Measurements from ENCODE around the gene ABCB8.
"Not testable (repeated sequence)": the region's sequence is repeated elsewhere in the genome, so short reads cannot be mapped to it uniquely, and the experiment has no call there.

ABCB8 gene

GRCh38 chr7:151013733-151014497, 14.3 kb upstream of the ABCB8 start:
- DNase-seq (ENCODE audit: low read depth in 3 of 3), result peak in 2 of 3 experiments; percentile 61 to 70

DNA sequence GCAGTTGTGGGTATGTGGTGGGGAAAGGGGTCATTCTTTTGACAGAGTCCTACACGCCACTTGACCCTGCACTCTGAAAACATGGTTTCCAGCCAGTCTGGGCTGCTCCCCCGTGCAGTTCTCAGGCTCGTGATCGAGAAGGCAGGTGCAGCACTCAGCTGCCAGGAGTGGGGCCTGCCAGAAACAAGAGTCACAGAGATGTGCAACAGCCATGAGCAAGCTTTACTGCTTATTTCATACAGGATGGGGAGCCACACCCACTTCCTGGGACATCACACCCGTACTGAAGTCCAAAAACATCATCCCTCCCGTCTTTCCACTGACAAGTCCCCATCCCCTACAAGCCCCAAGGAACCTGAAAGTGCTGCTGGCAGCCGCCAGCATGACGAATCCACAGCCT, 13.3 kb upstream of the ABCB8 start:
- no peak for DNase-seq (ENCODE audit: low read depth in 3 of 3)

DNA sequence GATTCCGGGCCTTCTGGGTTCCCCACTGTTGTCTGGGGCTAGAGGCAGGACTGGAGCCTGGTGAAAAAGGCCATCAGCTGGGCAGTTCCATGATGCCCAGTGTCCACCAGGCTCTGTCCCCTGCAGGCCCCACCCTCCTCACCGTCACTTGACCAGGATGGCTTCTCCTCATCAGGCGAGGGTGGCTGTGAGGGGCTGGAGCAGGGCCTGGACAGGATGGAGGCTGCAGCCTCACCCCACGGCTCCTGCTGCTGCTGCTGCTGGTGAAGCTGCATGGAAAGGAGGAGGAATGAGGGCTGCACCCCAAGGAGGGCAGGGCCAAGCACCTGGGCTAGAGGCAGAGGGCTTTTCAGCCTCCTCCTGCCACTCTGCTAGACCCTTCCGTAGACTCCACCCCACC, 12.3 kb upstream of the ABCB8 start:
- no peak for DNase-seq (ENCODE audit: low read depth in 3 of 3)

DNA sequence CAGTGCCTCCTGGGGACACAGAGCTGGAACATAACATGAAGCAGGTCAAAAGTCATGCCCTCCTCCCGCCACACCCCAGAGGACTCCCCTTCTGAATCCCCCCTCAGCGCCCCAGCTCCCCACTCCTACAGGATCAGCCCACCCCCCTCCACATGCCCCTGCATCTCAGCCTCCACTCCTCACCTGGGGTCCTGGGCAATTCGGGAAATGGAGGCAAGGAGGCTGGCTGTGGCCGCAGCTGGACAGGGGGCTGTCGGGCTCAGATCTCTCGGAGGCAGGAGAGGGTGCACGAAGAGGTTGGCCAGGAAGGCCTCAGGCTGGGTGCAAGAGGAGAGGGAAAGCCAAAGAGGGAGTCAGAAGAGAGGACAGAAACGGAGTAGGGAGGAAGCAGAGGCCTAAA, 11.7 kb upstream of the ABCB8 start:
- no peak for DNase-seq (ENCODE audit: low read depth in 3 of 3)

- no peak for DNase-seq (ENCODE audit: low read depth in 3 of 3)
These were observed 11.3 kb upstream of the ABCB8 start for GRCh38 chr7:151016942-151017341.

- no peak for DNase-seq (ENCODE audit: low read depth in 3 of 3)
These were observed 10.8 kb upstream of the ABCB8 start for GRCh38 chr7:151017370-151017952.

GRCh38 chr7:151017953-151018420, 10.3 kb upstream of the ABCB8 start:
- DNase-seq (ENCODE audit: low read depth in 3 of 3), result peak; percentile 60 to 77 (median 68)

DNA sequence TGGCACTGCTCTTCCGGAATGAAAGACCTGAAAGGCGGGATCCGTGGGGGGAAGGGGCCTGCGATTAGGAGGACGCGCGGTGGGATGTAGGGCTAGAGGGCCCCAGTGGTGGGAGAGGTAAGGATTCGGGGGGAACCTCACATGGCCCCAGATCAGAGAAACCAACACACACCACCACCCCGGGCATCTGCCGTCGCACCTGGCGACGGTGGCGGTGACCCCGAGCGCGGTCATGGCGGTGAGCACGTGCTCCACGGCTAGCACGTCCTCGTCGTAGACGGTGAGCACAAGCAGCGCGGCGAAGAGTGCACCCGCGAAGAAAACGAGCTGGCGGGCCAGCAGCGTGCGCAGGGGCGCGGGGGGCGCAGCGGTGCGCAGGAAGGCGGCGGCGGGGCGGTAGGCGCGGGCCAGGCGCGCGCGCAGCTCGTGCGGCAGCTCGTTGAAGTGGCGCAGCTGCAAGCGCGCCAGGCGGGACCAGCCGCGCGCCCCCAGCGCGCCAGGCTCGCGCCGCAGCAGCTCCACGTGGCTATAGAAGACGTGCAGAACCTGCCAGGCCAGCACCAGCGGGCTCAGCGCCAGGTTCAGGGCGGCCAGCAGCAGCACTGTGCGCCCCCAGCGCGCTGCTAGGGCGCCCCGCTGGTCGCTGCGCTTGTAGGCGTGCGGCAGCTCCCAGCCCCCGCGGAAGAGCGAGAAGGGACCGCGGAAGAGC, 9.7 kb upstream of the ABCB8 start:
- no peak for DNase-seq (ENCODE audit: low read depth in 3 of 3)

DNA sequence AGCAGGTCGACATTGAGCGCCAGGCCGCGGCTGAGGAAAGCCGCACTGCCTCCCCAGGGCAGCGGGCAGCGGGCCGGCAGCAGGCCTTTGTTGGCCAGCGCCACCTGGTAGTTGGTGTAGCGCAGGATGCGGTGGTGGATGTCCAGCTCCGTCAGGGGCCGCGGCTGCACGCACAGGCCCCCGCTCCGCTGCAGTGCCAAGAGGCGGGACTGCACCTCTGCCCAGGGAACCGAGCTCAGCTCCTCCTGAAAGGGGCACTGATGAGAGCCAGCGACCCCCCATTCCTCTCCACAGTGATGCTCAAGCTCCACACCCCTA, 9.2 kb upstream of the ABCB8 start:
- no peak for DNase-seq (ENCODE audit: low read depth in 3 of 3)

DNA sequence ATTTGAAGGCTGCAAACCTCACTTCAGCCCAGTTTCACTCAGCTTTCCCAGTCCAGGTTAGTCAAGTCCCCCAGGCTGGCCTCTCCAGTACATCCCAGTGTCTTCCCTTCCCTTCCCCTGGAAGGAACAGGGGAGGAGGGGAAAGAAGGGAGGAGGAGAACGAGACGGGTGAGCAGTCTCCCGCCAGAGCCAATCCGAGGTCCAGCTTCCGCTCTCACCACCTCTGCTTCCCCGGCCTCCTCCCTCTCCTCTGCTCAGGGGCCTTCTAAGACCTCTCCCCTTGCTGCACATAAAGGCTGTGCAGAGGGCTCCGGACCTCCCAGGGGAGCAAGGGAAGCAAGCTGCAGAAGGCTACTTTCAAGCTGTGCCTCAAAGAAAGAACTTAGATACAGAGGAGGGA, 8.0 kb upstream of the ABCB8 start:
- no peak for DNase-seq (ENCODE audit: low read depth in 3 of 3)

DNA sequence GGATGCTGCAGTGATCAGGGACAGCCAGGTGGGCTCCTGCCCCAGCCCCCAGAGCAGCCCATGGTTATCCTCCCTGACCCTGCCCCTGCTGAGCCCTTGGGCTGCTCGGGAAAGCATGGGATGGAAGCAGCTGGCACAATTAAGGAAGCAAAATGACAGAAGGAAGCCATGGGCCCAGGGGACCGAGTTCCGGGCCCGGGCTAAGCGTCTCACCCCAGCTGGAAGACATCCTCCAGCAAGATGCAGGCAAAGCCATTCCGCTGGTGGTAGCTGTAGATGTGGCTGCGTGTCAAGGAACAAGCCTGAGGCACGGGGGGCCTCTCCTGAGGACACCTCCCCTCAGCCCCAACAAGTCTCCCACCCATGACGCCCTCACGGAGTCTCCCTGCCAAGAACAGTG, 5.0 kb upstream of the ABCB8 start:
- no peak for DNase-seq (ENCODE audit: low read depth in 3 of 3)

DNA sequence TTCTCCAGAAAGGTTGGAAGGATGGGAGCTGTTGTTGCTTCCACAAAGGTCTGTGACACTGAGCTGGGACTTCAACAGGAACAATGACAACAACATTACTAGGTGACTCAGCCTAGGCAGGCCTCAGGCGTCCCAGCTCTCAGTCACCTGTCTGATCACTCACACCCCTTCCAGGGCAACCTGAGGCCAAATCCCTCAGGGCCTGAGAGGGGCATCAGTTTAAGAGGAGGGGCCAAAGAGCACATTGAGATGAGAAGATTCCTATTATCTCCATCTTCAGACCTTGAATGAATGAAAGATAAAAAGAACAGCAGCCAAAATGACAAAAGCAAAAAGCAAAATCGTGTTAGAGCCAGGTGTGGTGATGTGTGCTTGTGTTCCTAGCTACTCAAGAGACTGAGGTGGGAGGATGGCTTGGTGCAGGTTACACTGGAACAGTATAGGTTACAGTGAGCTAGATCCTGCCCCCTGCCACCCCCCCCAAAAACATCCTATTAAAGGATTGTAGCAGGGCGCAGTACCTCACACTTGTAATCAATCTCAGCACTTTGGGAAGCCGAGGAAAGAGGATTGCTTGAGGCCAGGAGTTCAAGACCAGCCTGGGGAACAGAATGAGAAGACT, 3.7 kb upstream of the ABCB8 start, which contains the start of gene ATG9B:
TSS of gene ATG9B (minus strand) at position 60 of the 622 bp plus-strand sequence. CDS start 71 bp downstream, outside the sequence.
- no peak for DNase-seq (ENCODE audit: low read depth in 3 of 3)

GRCh38 chr7:151025924-151026671, 2.2 kb upstream of the ABCB8 start:
- DNase-seq (ENCODE audit: low read depth in 3 of 3), result no peak

GRCh38 chr7:151026771-151027727, 1.2 kb upstream of the ABCB8 start:
- not testable (repeated sequence) for DNase-seq (ENCODE audit: low read depth in 3 of 3)

DNA sequence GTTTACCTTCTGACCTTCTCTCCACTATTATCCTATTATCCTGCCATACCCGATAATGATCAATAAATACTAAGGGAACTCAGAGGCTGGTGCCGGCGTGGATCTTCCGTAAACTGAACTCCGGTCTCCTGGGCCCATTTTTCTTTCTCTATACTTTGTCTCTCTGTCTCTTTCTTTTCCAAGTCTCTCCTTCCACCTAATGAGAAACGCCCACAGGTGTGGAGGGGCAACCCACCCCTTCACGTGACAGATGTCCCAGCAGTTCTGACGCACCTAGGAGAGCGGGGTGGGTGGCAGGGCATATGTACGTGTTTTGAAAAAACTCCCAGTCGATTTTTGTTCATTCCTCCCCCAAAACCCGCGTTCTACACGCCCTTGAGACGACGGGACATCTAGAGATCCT, 521 bp upstream of the ABCB8 start:
- not testable (repeated sequence) for DNase-seq (ENCODE audit: low read depth in 3 of 3)

DNA sequence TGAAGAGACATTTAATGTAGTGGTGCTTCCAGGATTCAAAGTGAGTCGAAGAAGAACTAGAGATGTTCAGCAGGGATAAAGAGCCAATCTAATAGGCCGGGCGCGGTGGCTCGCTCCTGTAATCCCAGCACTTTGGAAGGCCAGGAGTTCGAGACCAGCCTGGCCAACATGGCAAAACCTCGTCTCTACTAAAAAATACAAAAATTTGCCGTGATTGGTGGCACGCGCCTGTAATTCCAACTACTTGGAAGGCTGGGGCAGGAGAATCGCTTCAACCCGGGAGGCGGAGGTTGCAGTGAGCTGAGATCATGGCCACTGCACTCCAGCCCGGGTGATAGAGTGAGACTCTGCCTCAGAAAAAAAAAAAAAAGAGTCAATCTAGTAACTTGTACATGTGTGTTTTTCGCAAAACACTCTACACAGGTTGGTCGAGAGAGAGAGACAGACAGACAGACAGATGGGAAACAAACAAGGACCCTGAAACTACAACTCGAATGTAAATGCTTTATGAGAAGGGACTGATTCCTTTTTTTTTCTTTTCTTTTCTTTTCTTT, 775 bp downstream of the ABCB8 start:
- DNase-seq (ENCODE audit: low read depth in 3 of 3), result no peak

- DNase-seq (ENCODE audit: low read depth in 3 of 3), result no peak
These were observed 2.8 kb downstream of the ABCB8 start for GRCh38 chr7:151031011-151031410.

- no peak for DNase-seq (ENCODE audit: low read depth in 3 of 3)
These were observed 5.0 kb downstream of the ABCB8 start for GRCh38 chr7:151032936-151033863.

- no peak for DNase-seq (ENCODE audit: low read depth in 3 of 3)
These were observed 5.6 kb downstream of the ABCB8 start for GRCh38 chr7:151033864-151034249.
